CD4-positive, alpha-beta T cell (primary cell): ENCODE results near the gene PKDCC. TPM values are rescaled to one million over a fixed set of nuclear protein-coding genes. Genes with fewer than 3 reads are reported as not detected.

Experiments used
- ATAC-seq: fragments of 200-7000 bp; cut with Tn5 transposase; one replicate; pipeline ENCODE4 v1.10.0; 2022; ENCODE audit warnings: mild to moderate bottlenecking; ENCODE audit not compliant: poor library complexity
- CTCF ChIA-PET: fragments of 350-600 bp; sonication (Branson Sonifier 250); formaldehyde crosslinking; loops from one replicate; lab custom pipeline; 2021; ENCODE audit warnings: antibody characterized with exemption, inconsistent platforms; lab: Charles Lee
- POLR2A ChIA-PET: fragments of 350-600 bp; sonication (Branson Sonifier 250); formaldehyde crosslinking; loops from one replicate; lab custom pipeline; 2021; ENCODE audit warnings: antibody characterized with exemption, inconsistent platforms; lab: Charles Lee
- DNase-seq, 14 experiments: peaks; one replicate each; pipeline ENCODE4 v3.0.0-alpha.2; 2013 to 2020; ENCODE audit warnings: mixed read lengths in 2 of 14
- H3K27ac ChIP-seq, 2 donors: one replicate each; pipeline versions ENCODE4 v1.5.1 to v1.7.0; 2013; ENCODE audit warnings: low read length in 2 of 2, low read depth in 1 of 2, mild to moderate bottlenecking in 1 of 2
- H3K27me3 ChIP-seq, 2 experiments: 1 replicate in 1 of 2; 2 replicates in 1 of 2; pipeline versions ENCODE4 v1.6.1 to v1.7.0; 2013; ENCODE audit warnings: low read length in 2 of 2, control low read depth in 1 of 2, mild to moderate bottlenecking in 1 of 2, moderate library complexity in 1 of 2; ENCODE audit not compliant: insufficient read depth in 2 of 2, control insufficient read depth in 1 of 2
- H3K36me3 ChIP-seq: one replicate; pipeline ENCODE4 v1.6.1; 2013; ENCODE audit warnings: low read length, control low read depth; ENCODE audit not compliant: insufficient read depth
- H3K4me1 ChIP-seq: one replicate; pipeline ENCODE4 v1.6.1; 2013; ENCODE audit warnings: low read length, control low read depth; ENCODE audit not compliant: insufficient read depth
- H3K4me3 ChIP-seq: one replicate; pipeline ENCODE4 v1.5.1; 2013; ENCODE audit warnings: mild to moderate bottlenecking, low read length, moderate library complexity
- H3K9me3 ChIP-seq, 2 experiments: 1 replicate in 1 of 2; 2 replicates in 1 of 2; pipeline versions ENCODE4 v1.6.1 to v1.7.0; 2013; ENCODE audit warnings: low read length in 2 of 2, mild to moderate bottlenecking in 2 of 2, control low read depth in 1 of 2, moderate library complexity in 1 of 2; ENCODE audit not compliant: control insufficient read depth in 1 of 2, insufficient read depth in 1 of 2
- H3K27ac Mint-ChIP-seq: one replicate; pipeline ENCODE4 v1.8.0; 2020; ENCODE audit warnings: mixed read lengths
- H3K27me3 Mint-ChIP-seq: one replicate; pipeline ENCODE4 v1.8.0; 2021; ENCODE audit warnings: mixed read lengths
- H3K36me3 Mint-ChIP-seq: one replicate; pipeline ENCODE4 v1.8.0; 2021; ENCODE audit warnings: low read depth, mixed read lengths
- H3K4me1 Mint-ChIP-seq: one replicate; pipeline ENCODE4 v1.8.0; 2021; ENCODE audit warnings: low read depth, mixed read lengths
- H3K4me3 Mint-ChIP-seq: one replicate; pipeline ENCODE4 v1.8.0; 2020; ENCODE audit warnings: mild to moderate bottlenecking, mixed read lengths
- H3K9me3 Mint-ChIP-seq: one replicate; pipeline ENCODE4 v1.8.0; 2020; ENCODE audit warnings: mixed read lengths
- intact Hi-C, 2 experiments: fragments of 100-400 bp; cut with DNase I in 1 of 2; cut with micrococcal nuclease in 1 of 2; formaldehyde crosslinking; loops; one replicate each; pipeline versions ENCODE4 v1.15.1 to v1.9.0; 2023 to 2025; cut with DNase I, micrococcal nuclease
- total RNA-seq, 174 experiments: library from RNA in 2 of 174; stranded (reverse) in 2 of 174; gene quantifications; one replicate each; pipeline ENCODE4 v1.2.3 and lab custom pipeline; 2021 to 2026
- TF ChIP-seq, protein P1 (sequence below): fragments of 200-600 bp; IDR thresholded peaks from one replicate; pipeline ENCODE4 v1.8.0; 2022; ENCODE audit warnings: antibody characterized with exemption, mild to moderate bottlenecking

The PKDCC gene
- total RNA-seq, 2 experiments from 2014 or later, result not detected

DNA sequence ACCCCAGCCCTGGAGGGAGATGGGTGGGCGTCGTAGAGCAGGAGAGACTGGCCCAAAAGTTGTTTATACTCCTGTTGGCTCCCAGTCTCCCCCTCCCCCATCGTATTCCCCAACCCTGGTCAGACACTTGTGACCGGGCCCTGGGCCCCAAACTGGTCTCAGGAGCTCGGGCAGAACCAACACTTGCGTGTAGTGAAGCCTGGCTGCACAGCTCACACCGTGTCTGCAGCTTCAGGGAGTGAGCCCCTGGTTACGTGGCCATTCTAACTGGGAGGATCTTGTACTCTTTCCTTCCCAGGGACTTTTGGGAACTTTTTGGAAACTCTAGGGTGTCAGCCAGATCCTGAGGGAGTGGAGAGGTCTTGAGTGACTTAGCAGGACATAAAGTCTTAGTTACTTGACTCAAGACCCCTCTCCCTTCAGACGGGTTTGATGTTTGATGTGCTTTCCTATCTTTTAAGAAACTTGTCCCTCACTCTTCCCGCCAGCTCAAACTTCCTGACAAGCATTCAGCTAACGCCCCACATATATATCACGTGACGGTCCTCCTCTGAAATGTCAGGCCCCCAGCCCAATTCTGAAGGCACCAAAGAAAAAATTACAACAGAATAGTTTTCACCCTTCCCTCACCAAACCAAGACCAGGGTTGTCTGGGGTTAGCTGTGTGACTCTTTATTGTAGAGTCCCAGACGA is 2.3 kb downstream of the PKDCC start:
- CTCF ChIA-PET, result no interaction called here
- peaks cover 15% of the 10 kb centered on the region for H3K4me1 ChIP-seq
- intact Hi-C loops, result no loop called here
- peaks cover 26 to 47% of the 10 kb centered on the region in 2 experiments for H3K27me3 ChIP-seq
- H3K27ac Mint-ChIP-seq, result no peak overlapping the region
- H3K36me3 Mint-ChIP-seq, result no peaks in the 10 kb centered on the region
- H3K9me3 ChIP-seq, result peaks cover 0 to 6% of the 10 kb centered on the region in 2 experiments
- no peak overlapping the region for H3K27ac ChIP-seq
- TF ChIP-seq, protein P1, sequence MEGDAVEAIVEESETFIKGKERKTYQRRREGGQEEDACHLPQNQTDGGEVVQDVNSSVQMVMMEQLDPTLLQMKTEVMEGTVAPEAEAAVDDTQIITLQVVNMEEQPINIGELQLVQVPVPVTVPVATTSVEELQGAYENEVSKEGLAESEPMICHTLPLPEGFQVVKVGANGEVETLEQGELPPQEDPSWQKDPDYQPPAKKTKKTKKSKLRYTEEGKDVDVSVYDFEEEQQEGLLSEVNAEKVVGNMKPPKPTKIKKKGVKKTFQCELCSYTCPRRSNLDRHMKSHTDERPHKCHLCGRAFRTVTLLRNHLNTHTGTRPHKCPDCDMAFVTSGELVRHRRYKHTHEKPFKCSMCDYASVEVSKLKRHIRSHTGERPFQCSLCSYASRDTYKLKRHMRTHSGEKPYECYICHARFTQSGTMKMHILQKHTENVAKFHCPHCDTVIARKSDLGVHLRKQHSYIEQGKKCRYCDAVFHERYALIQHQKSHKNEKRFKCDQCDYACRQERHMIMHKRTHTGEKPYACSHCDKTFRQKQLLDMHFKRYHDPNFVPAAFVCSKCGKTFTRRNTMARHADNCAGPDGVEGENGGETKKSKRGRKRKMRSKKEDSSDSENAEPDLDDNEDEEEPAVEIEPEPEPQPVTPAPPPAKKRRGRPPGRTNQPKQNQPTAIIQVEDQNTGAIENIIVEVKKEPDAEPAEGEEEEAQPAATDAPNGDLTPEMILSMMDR, result no peak
- H3K9me3 Mint-ChIP-seq, result no peaks in the 10 kb centered on the region
- ATAC-seq (no peak), DNase-seq (no peak)
- peaks cover 68% of the 10 kb centered on the region for H3K27me3 Mint-ChIP-seq
- peak overlapping the region; percentile 63 for H3K4me3 Mint-ChIP-seq
- H3K4me1 Mint-ChIP-seq, result peaks cover 5% of the 10 kb centered on the region
- H3K36me3 ChIP-seq, result no peaks in the 10 kb centered on the region
- POLR2A ChIA-PET, result no interaction called here
- no peak overlapping the region for H3K4me3 ChIP-seq

GRCh38 chr2:42050703-42051542 is 3.1 kb downstream of the PKDCC start:
- intact Hi-C loops, result no loop called here
- Histone ChIP-seq H3K36me3 (no peaks in the 10 kb centered on the region), H3K4me1 (peaks cover 15% of the 10 kb centered on the region), H3K27ac (no peak overlapping the region), H3K4me3 (no peak overlapping the region), H3K9me3 (peaks cover 0 to 6% of the 10 kb centered on the region in 2 experiments), H3K27me3 (peaks cover 26 to 39% of the 10 kb centered on the region in 2 experiments)
- Mint-ChIP-seq H3K4me3 (peak overlapping the region; percentile 63), H3K4me1 (peaks cover 5% of the 10 kb centered on the region), H3K27me3 (peaks cover 65% of the 10 kb centered on the region), H3K9me3 (no peaks in the 10 kb centered on the region), H3K27ac (no peak overlapping the region), H3K36me3 (no peaks in the 10 kb centered on the region)
- POLR2A ChIA-PET, result no interaction called here
- TF ChIP-seq, protein P1, result no peak
- CTCF ChIA-PET, result no interaction called here
- DNase-seq, result no peak
- ATAC-seq, result no peak

- H3K27me3 Mint-ChIP-seq, result peaks cover 60% of the 10 kb centered on the region
- Histone ChIP-seq H3K4me1 (peaks cover 15% of the 10 kb centered on the region), H3K27ac (no peak overlapping the region), H3K36me3 (no peaks in the 10 kb centered on the region), H3K9me3 (peaks cover 0 to 6% of the 10 kb centered on the region in 2 experiments), H3K4me3 (no peak overlapping the region), H3K27me3 (peaks cover 25 to 33% of the 10 kb centered on the region in 2 experiments)
- intact Hi-C loops, result no loop called here
- H3K9me3 Mint-ChIP-seq, result no peaks in the 10 kb centered on the region
- TF ChIP-seq, protein P1, result no peak
- ChIA-PET POLR2A (no interaction called here), CTCF (no interaction called here)
- H3K4me3 Mint-ChIP-seq, result no peak overlapping the region
- H3K36me3 Mint-ChIP-seq, result no peaks in the 10 kb centered on the region
- DNase-seq (no peak), ATAC-seq (no peak)
- peaks cover 5% of the 10 kb centered on the region for H3K4me1 Mint-ChIP-seq
- H3K27ac Mint-ChIP-seq, result no peak overlapping the region
Observed at GRCh38 chr2:42051543-42052235, 3.9 kb downstream of the PKDCC start.
